Sigmoid colon (tissue), 4 donors: ENCODE data around the gene RING1.

Source experiments
- POLR2AphosphoS5 ChIP-seq, 4 donors: sonication (generic); formaldehyde crosslinking; IDR thresholded peaks; one replicate each; pipeline ENCODE4 v1.6.1; 2017; ENCODE audit warnings: antibody characterized with exemption in 4 of 4
- TF ChIP-seq, protein P1 (sequence below), 4 experiments: fragments of 450-650 bp in 3 of 4; fragments of 200-600 bp in 1 of 4; IDR thresholded peaks; one replicate each; pipeline ENCODE4 v1.5.1; 2016 to 2019; ENCODE audit warnings: antibody characterized with exemption in 4 of 4, mild to moderate bottlenecking in 3 of 4, moderate library complexity in 2 of 4

GRCh38 chr6:33250731-33251130 lies 42.4 kb downstream of the RING1 start:
- TF ChIP-seq POLR2AphosphoS5 (IDR thresholded peaks at IDR 0.05) = no peak
- TF ChIP-seq, protein P1, sequence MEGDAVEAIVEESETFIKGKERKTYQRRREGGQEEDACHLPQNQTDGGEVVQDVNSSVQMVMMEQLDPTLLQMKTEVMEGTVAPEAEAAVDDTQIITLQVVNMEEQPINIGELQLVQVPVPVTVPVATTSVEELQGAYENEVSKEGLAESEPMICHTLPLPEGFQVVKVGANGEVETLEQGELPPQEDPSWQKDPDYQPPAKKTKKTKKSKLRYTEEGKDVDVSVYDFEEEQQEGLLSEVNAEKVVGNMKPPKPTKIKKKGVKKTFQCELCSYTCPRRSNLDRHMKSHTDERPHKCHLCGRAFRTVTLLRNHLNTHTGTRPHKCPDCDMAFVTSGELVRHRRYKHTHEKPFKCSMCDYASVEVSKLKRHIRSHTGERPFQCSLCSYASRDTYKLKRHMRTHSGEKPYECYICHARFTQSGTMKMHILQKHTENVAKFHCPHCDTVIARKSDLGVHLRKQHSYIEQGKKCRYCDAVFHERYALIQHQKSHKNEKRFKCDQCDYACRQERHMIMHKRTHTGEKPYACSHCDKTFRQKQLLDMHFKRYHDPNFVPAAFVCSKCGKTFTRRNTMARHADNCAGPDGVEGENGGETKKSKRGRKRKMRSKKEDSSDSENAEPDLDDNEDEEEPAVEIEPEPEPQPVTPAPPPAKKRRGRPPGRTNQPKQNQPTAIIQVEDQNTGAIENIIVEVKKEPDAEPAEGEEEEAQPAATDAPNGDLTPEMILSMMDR (IDR thresholded peaks at IDR 0.05) = no peak
